Peyer's patch (tissue), 4 donors: Measurements from ENCODE around the gene IGF2BP1.

Source experiments
- CTCF ChIP-seq, 6 experiments: fragments of 450-650 bp in 4 of 6; fragments of 200-600 bp in 2 of 6; sonication (generic) in 1 of 6; IDR thresholded peaks; one replicate each; pipeline ENCODE4 v1.5.1; 2017 to 2019; ENCODE audit warnings: antibody characterized with exemption in 6 of 6, mild to moderate bottlenecking in 3 of 6, moderate library complexity in 1 of 6
- POLR2A ChIP-seq, 2 donors: fragments of 450-650 bp; IDR thresholded peaks; one replicate each; pipeline ENCODE4 v1.5.1; 2017; ENCODE audit warnings: antibody characterized with exemption in 2 of 2, mild to moderate bottlenecking in 2 of 2, moderate library complexity in 2 of 2

GRCh38 chr17:49086649-49087048 lies 89.5 kb downstream of the IGF2BP1 start:
- no peak for TF ChIP-seq CTCF (IDR thresholded peaks at IDR 0.05)
- no peak for TF ChIP-seq POLR2A (IDR thresholded peaks at IDR 0.05)
